H4 (cell line): Measurements from ENCODE around the gene ADARB1. TPM values are rescaled to one million over a fixed set of nuclear protein-coding genes. Genes with fewer than 3 reads are reported as not detected.

Source experiments
- DNase-seq: peaks from one replicate; pipeline ENCODE4 v3.0.0-alpha.2; 2015; ENCODE audit warnings: low spot score
- total RNA-seq: library from RNA; depleted of rRNA; stranded (reverse); fragments of >200 nt; shearing (Covaris generic); gene quantifications from 2 replicates; pipeline ENCODE4 v1.2.3, GENCODE V29; 2014; rRNA removed

ADARB1 gene
- total RNA-seq, 1 experiment from 2014 or later: 10.2 TPM

GRCh38 chr21:45264912-45265515 is 190.6 kb downstream of the ADARB1 start:
- DNase-seq: no peak

DNA sequence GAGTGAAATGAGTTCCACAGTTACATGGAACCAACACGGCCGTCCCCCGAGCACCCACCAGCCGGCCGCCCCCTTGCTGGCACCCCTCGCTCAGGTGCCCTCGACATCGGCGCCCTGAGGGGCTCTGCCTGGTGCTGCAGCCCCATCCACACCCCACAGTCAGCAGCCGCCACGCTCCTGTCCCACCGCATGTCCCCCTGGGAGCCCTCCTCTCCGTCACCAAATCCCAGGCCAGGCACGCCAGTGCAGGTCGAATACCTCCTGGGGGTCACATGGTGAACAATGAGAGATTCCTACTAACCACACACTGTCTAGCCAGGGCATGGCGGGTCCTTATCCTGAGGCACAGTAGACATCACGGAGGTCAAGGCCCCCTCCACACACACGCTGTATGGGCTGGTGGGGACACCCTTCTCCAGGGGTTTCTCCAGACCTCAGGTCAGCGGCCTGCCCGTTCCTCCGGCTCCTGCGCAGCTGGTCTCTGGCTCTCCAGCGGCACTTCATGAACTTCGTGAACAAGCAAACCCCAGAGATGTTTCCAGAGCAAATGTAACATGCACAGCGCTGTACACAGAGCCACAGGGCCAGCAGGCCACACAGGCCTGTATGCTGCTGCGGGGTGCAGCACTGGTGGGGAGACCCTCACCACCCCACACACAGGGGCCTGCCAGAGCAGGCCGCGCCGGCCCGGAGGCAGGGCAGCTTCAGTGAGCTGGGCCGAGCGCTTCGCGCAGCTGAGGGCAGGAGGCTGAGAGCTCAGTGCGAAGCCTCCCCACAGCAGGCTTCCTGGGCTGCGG is 191.5 kb downstream of the ADARB1 start:
- no peak for DNase-seq

DNA sequence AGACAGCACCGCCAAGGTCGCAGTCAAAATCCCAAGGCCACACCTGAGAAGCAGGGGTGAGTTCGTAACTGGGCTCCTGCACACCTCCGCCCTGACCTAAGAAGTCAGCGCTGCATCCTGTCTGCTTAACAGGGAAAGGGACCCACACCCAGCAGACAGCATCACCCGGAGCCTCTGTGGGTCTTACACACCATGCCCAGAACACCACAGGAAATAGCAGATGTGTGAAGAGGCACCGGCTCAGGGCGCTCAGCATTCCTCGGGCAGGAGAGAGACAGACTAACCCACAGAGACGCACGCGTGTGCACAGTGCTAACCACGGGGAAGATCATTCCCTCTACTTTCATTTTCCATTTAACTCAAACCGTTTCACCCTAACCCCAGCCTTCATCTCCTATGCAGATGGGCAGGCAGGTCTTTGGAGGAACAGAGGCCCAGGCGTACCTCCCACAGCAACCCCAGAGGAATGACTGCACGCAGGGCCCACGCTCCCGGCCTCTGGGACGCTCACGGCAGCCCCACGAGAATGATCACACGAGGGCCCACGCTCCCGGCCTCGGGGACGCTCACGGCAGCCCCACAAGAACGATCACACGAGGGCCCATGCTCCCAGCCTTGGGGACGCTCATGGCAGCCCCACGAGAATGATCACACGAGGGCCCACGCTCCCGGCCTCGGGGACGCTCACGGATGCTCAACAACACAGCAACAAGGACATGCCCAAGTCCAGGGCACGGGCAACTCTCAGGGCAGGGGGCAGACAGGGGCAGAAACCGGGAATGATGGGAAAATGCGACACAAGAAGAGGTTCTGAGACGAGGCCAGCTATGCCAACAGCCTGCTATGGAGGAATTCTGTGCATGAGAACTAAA is 192.4 kb downstream of the ADARB1 start:
- no peak for DNase-seq

- no peak for DNase-seq
Observed at GRCh38 chr21:45267390-45267760, 193.0 kb downstream of the ADARB1 start.

- no peak for DNase-seq
Observed at GRCh38 chr21:45269861-45270260, 195.5 kb downstream of the ADARB1 start.

- no peak for DNase-seq
Observed at GRCh38 chr21:45270306-45270821, 196.0 kb downstream of the ADARB1 start.

Other genes starting within 250 kb of the ADARB1 start
- gene PTTG1IP, start 200.9 kb upstream of the ADARB1 start, total RNA-seq: 239 and 246 TPM in 2 replicates
- 0.91 and 1.9 TPM in 2 replicates for gene ITGB2, start 153.7 kb upstream of the ADARB1 start, total RNA-seq
- gene SLX9, start 134.6 kb upstream of the ADARB1 start, total RNA-seq: 14.9 and 21.7 TPM in 2 replicates
- 27.7 and 28.7 TPM in 2 replicates for gene POFUT2, start 213.3 kb downstream of the ADARB1 start, total RNA-seq